ENCODE results near the gene EVX2. TPM values are rescaled to one million over a fixed set of nuclear protein-coding genes. Genes with fewer than 3 reads are reported as not detected.

EVX2 gene
- total RNA-seq, 1 experiment from 2014 or later: not detected

GRCh38 chr2:176066645-176067588 lies 16.8 kb downstream of the EVX2 start:
- intact Hi-C loops (cut with micrococcal nuclease): no loop called here
- H3K4me3 Mint-ChIP-seq (ENCODE audit: unreplicated experiment): no peak overlapping the region
- POLR2A ChIA-PET: no interaction called here
- no peaks in the 10 kb centered on the region for H3K9me3 Mint-ChIP-seq (ENCODE audit: unreplicated experiment)
- no TSS peak for BruUV-seq (replicated peaks)
- CTCF ChIA-PET: no interaction called here
- H3K36me3 Mint-ChIP-seq (ENCODE audit: insufficient read depth, unreplicated experiment): no peaks in the 10 kb centered on the region
- no peaks in the 10 kb centered on the region for H3K4me1 Mint-ChIP-seq (ENCODE audit: insufficient read depth, unreplicated experiment)
- no peak for TF ChIP-seq CTCF (IDR thresholded peaks at IDR 0.05; ENCODE audit: unreplicated experiment)
- DNase-seq (ENCODE audit: unreplicated experiment): no peak
- peaks cover 46% of the 10 kb centered on the region for H3K27me3 Mint-ChIP-seq (ENCODE audit: insufficient read depth, unreplicated experiment)
- H3K27ac Mint-ChIP-seq (ENCODE audit: low read depth, unreplicated experiment): no peak overlapping the region

- no peak for TF ChIP-seq CTCF (IDR thresholded peaks at IDR 0.05; ENCODE audit: unreplicated experiment)
- Mint-ChIP-seq H3K4me3 (ENCODE audit: unreplicated experiment) (no peak overlapping the region), H3K4me1 (ENCODE audit: insufficient read depth, unreplicated experiment) (no peaks in the 10 kb centered on the region), H3K27ac (ENCODE audit: low read depth, unreplicated experiment) (no peak overlapping the region), H3K27me3 (ENCODE audit: insufficient read depth, unreplicated experiment) (peaks cover 47% of the 10 kb centered on the region), H3K9me3 (ENCODE audit: unreplicated experiment) (no peaks in the 10 kb centered on the region), H3K36me3 (ENCODE audit: insufficient read depth, unreplicated experiment) (no peaks in the 10 kb centered on the region)
- intact Hi-C loops (cut with micrococcal nuclease): no loop called here
- DNase-seq (ENCODE audit: unreplicated experiment): no peak
- no TSS peak for BruUV-seq (replicated peaks)
- POLR2A ChIA-PET: interaction anchor here (1.0 to 1.2 kb wide), 3 partner anchors 36 to 82 kb away, joined by 3 read pairs; no protein-coding TSS in a partner anchor
- CTCF ChIA-PET: interaction anchor here (0.8 to 1.2 kb wide), 2 partner anchors 15 to 25 kb away, joined by 3 to 4 read pairs; no protein-coding TSS in a partner anchor
Observed at GRCh38 chr2:176063958-176064357, 19.8 kb downstream of the EVX2 start.

GRCh38 chr2:176056406-176056805 lies 27.4 kb downstream of the EVX2 start:
- H3K36me3 Mint-ChIP-seq (ENCODE audit: insufficient read depth, unreplicated experiment): no peaks in the 10 kb centered on the region
- intact Hi-C loops (cut with micrococcal nuclease): no loop called here
- no peak overlapping the region for H3K27ac Mint-ChIP-seq (ENCODE audit: low read depth, unreplicated experiment)
- H3K4me1 Mint-ChIP-seq (ENCODE audit: insufficient read depth, unreplicated experiment): no peaks in the 10 kb centered on the region
- BruUV-seq (replicated peaks): no TSS peak
- DNase-seq (ENCODE audit: unreplicated experiment): peak; percentile 44
- TF ChIP-seq CTCF (IDR thresholded peaks at IDR 0.05; ENCODE audit: unreplicated experiment): no peak
- H3K27me3 Mint-ChIP-seq (ENCODE audit: insufficient read depth, unreplicated experiment): peaks cover 57% of the 10 kb centered on the region
- CTCF ChIA-PET: interaction anchor here (1.0 kb wide), 1 partner anchor 23 kb away, joined by 3 read pairs; no protein-coding TSS in a partner anchor
- H3K4me3 Mint-ChIP-seq (ENCODE audit: unreplicated experiment): no peak overlapping the region
- POLR2A ChIA-PET: no interaction called here
- H3K9me3 Mint-ChIP-seq (ENCODE audit: unreplicated experiment): no peaks in the 10 kb centered on the region

GRCh38 chr2:176039375-176039774 lies 44.4 kb downstream of the EVX2 start:
- intact Hi-C loops (cut with micrococcal nuclease): no loop called here
- ChIA-PET POLR2A (no interaction called here), CTCF (interaction anchor here (0.6 to 0.7 kb wide), 2 partner anchors 670 to 919 kb away, joined by 3 to 4 read pairs; no protein-coding TSS in a partner anchor)
- BruUV-seq (replicated peaks): no TSS peak
- no peaks in the 10 kb centered on the region for H3K4me1 Mint-ChIP-seq (ENCODE audit: insufficient read depth, unreplicated experiment)
- H3K27me3 Mint-ChIP-seq (ENCODE audit: insufficient read depth, unreplicated experiment): peaks cover 27% of the 10 kb centered on the region
- no peak overlapping the region for H3K4me3 Mint-ChIP-seq (ENCODE audit: unreplicated experiment)
- no peak overlapping the region for H3K27ac Mint-ChIP-seq (ENCODE audit: low read depth, unreplicated experiment)
- no peak for DNase-seq (ENCODE audit: unreplicated experiment)
- H3K9me3 Mint-ChIP-seq (ENCODE audit: unreplicated experiment): no peaks in the 10 kb centered on the region
- H3K36me3 Mint-ChIP-seq (ENCODE audit: insufficient read depth, unreplicated experiment): no peaks in the 10 kb centered on the region
- TF ChIP-seq CTCF (IDR thresholded peaks at IDR 0.05; ENCODE audit: unreplicated experiment): no peak
